Activated naive CD4-positive, alpha-beta T cell treated with anti-CD3 and anti-CD28 coated beads, Interleukin-2, amount 50 U/mL, for 24 hours (primary cell): ENCODE results near the gene DMAC2L.
"Not testable (repeated sequence)": the region's sequence is repeated elsewhere in the genome, so short reads cannot be mapped to it uniquely, and the experiment has no call there.

ENCODE experiments used
- H3K27ac Mint-ChIP-seq: one replicate; pipeline ENCODE4 v1.8.0; 2021; ENCODE audit warnings: mild to moderate bottlenecking, mixed read lengths
- H3K27me3 Mint-ChIP-seq: one replicate; pipeline ENCODE4 v1.8.0; 2021; ENCODE audit warnings: mixed read lengths
- H3K36me3 Mint-ChIP-seq: one replicate; pipeline ENCODE4 v1.8.0; 2021; ENCODE audit warnings: mixed read lengths
- H3K4me1 Mint-ChIP-seq: one replicate; pipeline ENCODE4 v1.8.0; 2021; ENCODE audit warnings: mixed read lengths
- H3K4me3 Mint-ChIP-seq: one replicate; pipeline ENCODE4 v1.8.0; 2021; ENCODE audit warnings: mild to moderate bottlenecking, mixed read lengths
- H3K9me3 Mint-ChIP-seq: one replicate; pipeline ENCODE4 v1.8.0; 2021; ENCODE audit warnings: mixed read lengths

The DMAC2L gene

DNA sequence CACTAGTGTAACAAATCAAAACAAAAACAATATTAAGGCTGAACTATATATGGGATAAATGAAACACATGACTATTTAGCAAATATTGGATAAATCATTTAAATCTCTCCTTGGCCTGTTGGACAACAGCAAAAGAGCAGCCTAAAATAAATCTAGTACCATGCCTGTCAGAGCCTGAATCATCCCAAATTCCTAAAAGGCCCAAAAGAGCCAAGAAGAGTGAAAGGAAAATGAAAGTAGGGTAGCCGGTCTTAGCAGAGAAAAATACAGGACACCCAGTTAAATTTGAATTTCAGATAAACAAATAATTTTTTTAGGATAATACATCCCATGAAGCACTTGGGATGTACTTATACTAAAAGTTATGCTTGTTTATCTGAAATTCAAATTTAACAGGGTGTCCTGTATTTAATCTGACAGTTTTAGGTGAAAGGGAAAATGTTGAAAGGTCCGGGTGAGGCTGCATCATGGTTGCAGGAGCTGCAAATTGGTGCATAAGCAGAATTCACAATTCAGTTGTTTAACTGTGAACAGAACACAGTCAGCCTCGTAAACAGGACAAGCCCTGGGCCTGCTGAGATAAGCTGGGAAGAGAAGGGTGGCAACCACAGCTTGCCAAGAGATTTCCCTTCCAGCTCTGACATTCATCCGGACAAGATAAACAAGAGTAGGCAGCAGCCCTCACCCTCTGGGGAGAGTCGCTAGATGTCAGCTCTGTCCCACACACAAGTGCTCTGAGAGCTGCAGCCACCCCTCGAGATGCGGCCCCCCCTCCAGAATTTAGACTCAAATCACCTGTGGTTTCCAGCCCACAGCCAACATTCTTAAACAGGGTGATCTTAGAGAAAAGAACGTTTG lies 30.3 kb downstream of the DMAC2L start:
- no peak overlapping the region for H3K27ac Mint-ChIP-seq
- H3K9me3 Mint-ChIP-seq = no peaks in the 10 kb centered on the region
- H3K4me3 Mint-ChIP-seq = no peak overlapping the region
- peaks cover 7% of the 10 kb centered on the region for H3K36me3 Mint-ChIP-seq
- H3K4me1 Mint-ChIP-seq = peaks cover 37% of the 10 kb centered on the region
- no peaks in the 10 kb centered on the region for H3K27me3 Mint-ChIP-seq

DNA sequence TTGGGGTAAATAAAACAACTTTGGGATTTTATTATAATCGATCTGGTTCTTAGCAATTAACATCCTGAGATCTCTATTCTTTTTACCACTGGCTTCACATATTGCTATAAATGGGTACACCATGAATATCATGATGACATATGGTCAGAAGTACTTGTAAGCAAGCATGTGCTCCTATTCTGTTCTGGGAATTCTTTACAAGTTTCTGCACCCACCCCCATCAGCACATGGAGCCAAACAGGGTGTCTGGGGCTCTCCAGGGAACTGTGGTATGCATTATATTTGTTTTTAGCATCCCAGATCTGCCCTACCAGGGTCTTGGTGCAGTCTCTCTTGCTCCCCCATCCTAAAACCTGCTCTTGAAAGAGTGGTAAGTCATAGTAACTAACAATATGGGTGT lies 31.3 kb downstream of the DMAC2L start:
- Mint-ChIP-seq H3K27me3 (no peaks in the 10 kb centered on the region), H3K36me3 (peaks cover 7% of the 10 kb centered on the region), H3K4me3 (no peak overlapping the region), H3K4me1 (peaks cover 39% of the 10 kb centered on the region), H3K27ac (peak overlapping the region; percentile 63), H3K9me3 (no peaks in the 10 kb centered on the region)

DNA sequence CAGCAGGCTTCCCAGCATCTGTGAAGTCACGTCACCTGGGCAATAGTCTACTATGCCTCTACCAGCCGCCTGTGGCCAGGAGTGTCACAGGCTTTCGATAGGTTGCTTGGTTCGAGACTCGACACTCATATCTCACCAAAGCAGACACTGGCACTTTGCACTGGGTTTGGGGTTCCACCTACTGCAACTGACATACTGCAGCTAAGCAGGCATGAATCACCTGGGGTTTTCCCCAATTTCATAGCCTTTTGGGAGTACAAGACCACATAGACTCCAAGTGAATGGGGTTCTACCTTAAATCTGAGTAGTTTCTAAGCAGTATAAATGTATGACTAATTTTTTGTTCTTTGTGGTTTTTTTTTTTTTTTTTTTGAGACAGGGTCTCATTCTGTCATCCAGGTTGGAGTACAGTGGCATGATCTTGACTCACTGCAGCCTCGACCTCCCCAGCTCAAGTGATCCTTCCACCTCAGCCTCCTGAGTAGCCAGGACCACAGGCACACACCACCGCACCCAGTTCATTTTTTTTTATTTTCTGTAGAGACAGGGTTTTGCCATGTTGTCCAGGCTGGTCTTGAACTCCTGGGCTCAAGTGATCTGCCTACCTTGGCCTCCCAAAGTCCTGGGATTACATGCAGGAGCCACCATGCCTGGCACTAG lies 32.1 kb downstream of the DMAC2L start:
- Mint-ChIP-seq H3K4me3 (peak overlapping the region; percentile 69), H3K27ac (peak overlapping the region; percentile 87), H3K4me1 (peaks cover 39% of the 10 kb centered on the region), H3K9me3 (no peaks in the 10 kb centered on the region), H3K27me3 (no peaks in the 10 kb centered on the region), H3K36me3 (peaks cover 7% of the 10 kb centered on the region)

- H3K36me3 Mint-ChIP-seq = peaks cover 7% of the 10 kb centered on the region
- H3K4me3 Mint-ChIP-seq = no peak overlapping the region
- peak overlapping the region; percentile 70 for H3K27ac Mint-ChIP-seq
- H3K27me3 Mint-ChIP-seq = no peaks in the 10 kb centered on the region
- peaks cover 39% of the 10 kb centered on the region for H3K4me1 Mint-ChIP-seq
- H3K9me3 Mint-ChIP-seq = no peaks in the 10 kb centered on the region
These were observed 32.9 kb downstream of the DMAC2L start for GRCh38 chr14:50344876-50345563.

GRCh38 chr14:50345846-50346422 lies 33.8 kb downstream of the DMAC2L start:
- Mint-ChIP-seq H3K4me3 (no peak overlapping the region), H3K36me3 (peaks cover 6% of the 10 kb centered on the region), H3K9me3 (no peaks in the 10 kb centered on the region), H3K4me1 (peaks cover 39% of the 10 kb centered on the region), H3K27ac (no peak overlapping the region), H3K27me3 (no peaks in the 10 kb centered on the region)

GRCh38 chr14:50347521-50347920 lies 35.4 kb downstream of the DMAC2L start:
- peaks cover 4% of the 10 kb centered on the region for H3K36me3 Mint-ChIP-seq
- peaks cover 34% of the 10 kb centered on the region for H3K4me1 Mint-ChIP-seq
- peak overlapping the region; percentile 76 for H3K27ac Mint-ChIP-seq
- H3K27me3 Mint-ChIP-seq = no peaks in the 10 kb centered on the region
- H3K9me3 Mint-ChIP-seq = no peaks in the 10 kb centered on the region
- H3K4me3 Mint-ChIP-seq = no peak overlapping the region

- H3K27ac Mint-ChIP-seq = no peak overlapping the region
- no peaks in the 10 kb centered on the region for H3K27me3 Mint-ChIP-seq
- peaks cover 4% of the 10 kb centered on the region for H3K36me3 Mint-ChIP-seq
- H3K9me3 Mint-ChIP-seq = no peaks in the 10 kb centered on the region
- H3K4me1 Mint-ChIP-seq = peaks cover 19% of the 10 kb centered on the region
- H3K4me3 Mint-ChIP-seq = no peak overlapping the region
These were observed 36.8 kb downstream of the DMAC2L start for GRCh38 chr14:50348933-50349332.

DNA sequence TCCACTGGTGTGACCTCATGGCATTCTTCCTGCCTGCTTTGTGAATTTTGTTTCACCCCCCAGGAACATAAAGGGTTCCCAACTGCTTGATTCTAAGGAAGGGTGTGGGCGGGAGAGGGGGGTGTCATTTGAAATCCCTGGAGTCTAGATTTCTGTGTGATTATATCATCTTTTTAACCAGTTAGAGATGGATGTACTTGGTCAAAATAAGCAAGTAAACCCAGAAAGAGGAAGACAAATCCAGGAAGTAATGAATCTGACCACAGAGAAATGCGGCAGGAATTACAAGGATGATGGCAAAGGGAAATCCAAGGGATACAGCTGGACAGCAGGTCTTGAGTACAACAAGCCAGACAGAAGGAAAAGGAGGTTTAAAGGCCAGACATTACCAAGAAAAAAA lies 38.9 kb downstream of the DMAC2L start:
- Mint-ChIP-seq H3K36me3 (peaks cover 3% of the 10 kb centered on the region), H3K27ac (no peak overlapping the region), H3K9me3 (no peaks in the 10 kb centered on the region), H3K4me3 (no peak overlapping the region), H3K4me1 (peaks cover 13% of the 10 kb centered on the region), H3K27me3 (no peaks in the 10 kb centered on the region)

- Mint-ChIP-seq H3K9me3 (no peaks in the 10 kb centered on the region), H3K27ac (no peak overlapping the region), H3K4me3 (no peak overlapping the region), H3K27me3 (no peaks in the 10 kb centered on the region), H3K36me3 (peaks cover 14% of the 10 kb centered on the region), H3K4me1 (peaks cover 8% of the 10 kb centered on the region)
These were observed 40.5 kb downstream of the DMAC2L start for GRCh38 chr14:50352584-50352983.

GRCh38 chr14:50353126-50353525 lies 41.0 kb downstream of the DMAC2L start:
- Mint-ChIP-seq H3K36me3 (peaks cover 19% of the 10 kb centered on the region), H3K4me1 (peaks cover 8% of the 10 kb centered on the region), H3K4me3 (no peak overlapping the region), H3K9me3 (no peaks in the 10 kb centered on the region), H3K27me3 (no peaks in the 10 kb centered on the region), H3K27ac (no peak overlapping the region)

GRCh38 chr14:50354527-50354926 lies 42.4 kb downstream of the DMAC2L start:
- Mint-ChIP-seq H3K9me3 (no peaks in the 10 kb centered on the region), H3K27me3 (no peaks in the 10 kb centered on the region), H3K27ac (no peak overlapping the region), H3K4me1 (peaks cover 8% of the 10 kb centered on the region), H3K4me3 (no peak overlapping the region), H3K36me3 (peaks cover 21% of the 10 kb centered on the region)

DNA sequence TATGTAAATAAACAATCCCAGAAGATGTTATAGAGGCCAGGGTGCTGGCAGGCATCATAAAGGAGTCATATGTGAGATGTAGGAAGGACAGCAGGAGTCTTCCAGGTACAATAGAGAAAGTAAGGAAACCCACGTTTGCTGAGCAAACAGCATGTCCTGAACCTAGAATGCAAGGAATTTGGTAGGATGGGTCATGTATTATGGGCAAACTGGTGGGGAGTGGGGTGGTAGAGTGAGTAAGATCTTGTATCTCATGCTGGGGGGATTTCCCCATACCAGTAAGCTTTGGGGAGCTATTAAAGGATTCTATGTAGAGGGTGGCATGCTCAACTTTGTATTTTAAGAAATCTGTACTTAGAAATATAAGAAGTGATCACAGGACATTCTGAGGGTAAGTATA lies 43.6 kb downstream of the DMAC2L start:
- peaks cover 21% of the 10 kb centered on the region for H3K36me3 Mint-ChIP-seq
- no peaks in the 10 kb centered on the region for H3K27me3 Mint-ChIP-seq
- no peak overlapping the region for H3K4me3 Mint-ChIP-seq
- peaks cover 17% of the 10 kb centered on the region for H3K4me1 Mint-ChIP-seq
- no peak overlapping the region for H3K27ac Mint-ChIP-seq
- H3K9me3 Mint-ChIP-seq = no peaks in the 10 kb centered on the region

DNA sequence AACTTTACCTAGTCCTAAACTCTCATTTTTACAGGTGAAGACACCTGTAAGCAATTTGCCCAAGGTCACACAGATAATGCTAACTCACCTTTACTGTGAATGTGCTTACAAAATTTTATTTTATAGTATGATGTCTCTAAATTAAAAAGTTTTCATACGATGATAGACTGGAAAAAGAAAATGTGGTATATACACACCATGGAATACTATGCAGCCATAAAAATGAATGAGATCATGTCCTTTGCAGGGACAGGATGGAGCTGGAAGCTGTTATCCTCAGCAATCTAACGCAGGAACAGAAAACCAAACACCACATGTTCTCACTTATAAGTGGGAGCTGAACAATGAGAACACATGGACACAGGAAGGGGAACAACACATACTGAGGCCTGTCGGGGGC lies 44.2 kb downstream of the DMAC2L start:
- H3K27me3 Mint-ChIP-seq, H3K9me3 Mint-ChIP-seq, H3K4me3 Mint-ChIP-seq, H3K27ac Mint-ChIP-seq: not testable (repeated sequence)
- Mint-ChIP-seq H3K36me3 (peaks cover 21% of the 10 kb centered on the region), H3K4me1 (peaks cover 23% of the 10 kb centered on the region)

DNA sequence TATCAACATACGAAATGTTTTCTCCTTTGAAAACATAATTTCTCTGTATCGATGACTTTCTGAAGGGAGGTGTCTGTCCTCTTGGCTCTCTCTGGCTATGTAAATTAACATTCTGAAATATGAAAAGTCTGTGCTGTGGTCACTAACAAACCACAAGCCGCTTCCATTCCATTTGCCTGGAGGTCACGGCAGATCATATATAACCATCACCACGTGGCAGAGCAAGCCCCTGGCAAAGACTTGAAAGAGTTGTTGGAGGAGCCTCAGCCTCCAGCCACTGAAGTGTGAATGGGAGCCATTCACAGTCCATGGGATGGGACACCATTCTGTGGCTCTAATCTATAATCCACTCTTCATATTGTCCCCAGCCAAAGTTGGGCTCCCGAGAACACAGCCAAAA lies 45.0 kb downstream of the DMAC2L start:
- Mint-ChIP-seq H3K9me3 (no peaks in the 10 kb centered on the region), H3K27ac (no peak overlapping the region), H3K27me3 (no peaks in the 10 kb centered on the region), H3K4me3 (no peak overlapping the region), H3K36me3 (peaks cover 21% of the 10 kb centered on the region), H3K4me1 (peaks cover 24% of the 10 kb centered on the region)

GRCh38 chr14:50357753-50358395 lies 45.8 kb downstream of the DMAC2L start:
- Mint-ChIP-seq H3K27ac (no peak overlapping the region), H3K36me3 (peaks cover 23% of the 10 kb centered on the region), H3K9me3 (no peaks in the 10 kb centered on the region), H3K27me3 (no peaks in the 10 kb centered on the region), H3K4me1 (peaks cover 30% of the 10 kb centered on the region), H3K4me3 (no peak overlapping the region)
